Endometrium (tissue), 2 donors: ENCODE data around the gene SPTBN1.

ENCODE experiments used
- FAIRE-seq: peaks from 2 replicates; lab custom pipeline; 2012; peaks lifted over from hg19 to GRCh38; lab: Jason Lieb, UNC
- donor health status: control.
- donor health status: control.

Gene SPTBN1

GRCh38 chr2:54590216-54591120 lies 134.3 kb downstream of the SPTBN1 start:
- FAIRE-seq = no peak

- FAIRE-seq = no peak
Measured at GRCh38 chr2:54591551-54591950, 135.4 kb downstream of the SPTBN1 start.

GRCh38 chr2:54593249-54593648 lies 137.1 kb downstream of the SPTBN1 start:
- no peak for FAIRE-seq

- no peak for FAIRE-seq
Measured at GRCh38 chr2:54594048-54594447, 137.9 kb downstream of the SPTBN1 start.

GRCh38 chr2:54595161-54595803 lies 139.2 kb downstream of the SPTBN1 start:
- no peak for FAIRE-seq

- FAIRE-seq = no peak
Measured at GRCh38 chr2:54595999-54596902, 140.1 kb downstream of the SPTBN1 start.

GRCh38 chr2:54597153-54597848 lies 141.2 kb downstream of the SPTBN1 start:
- FAIRE-seq = no peak

GRCh38 chr2:54598347-54599325 lies 142.5 kb downstream of the SPTBN1 start:
- no peak for FAIRE-seq

GRCh38 chr2:54599326-54599710 lies 143.2 kb downstream of the SPTBN1 start:
- FAIRE-seq = no peak

GRCh38 chr2:54599914-54600313 lies 143.8 kb downstream of the SPTBN1 start:
- no peak for FAIRE-seq

GRCh38 chr2:54601339-54601738 lies 145.2 kb downstream of the SPTBN1 start:
- no peak for FAIRE-seq

GRCh38 chr2:54602736-54603322 lies 146.7 kb downstream of the SPTBN1 start:
- no peak for FAIRE-seq

GRCh38 chr2:54603357-54603756 lies 147.2 kb downstream of the SPTBN1 start:
- no peak for FAIRE-seq

- FAIRE-seq = no peak
Measured at GRCh38 chr2:54603796-54604195, 147.7 kb downstream of the SPTBN1 start.

- FAIRE-seq = no peak
Measured at GRCh38 chr2:54604871-54605270, 148.7 kb downstream of the SPTBN1 start.

GRCh38 chr2:54605836-54606235 lies 149.7 kb downstream of the SPTBN1 start:
- no peak for FAIRE-seq

GRCh38 chr2:54606393-54606958 lies 150.3 kb downstream of the SPTBN1 start:
- no peak for FAIRE-seq

- no peak for FAIRE-seq
Measured at GRCh38 chr2:54608224-54608623, 152.1 kb downstream of the SPTBN1 start.

- no peak for FAIRE-seq
Measured at GRCh38 chr2:54609241-54609640, 153.1 kb downstream of the SPTBN1 start.

GRCh38 chr2:54609647-54610046 lies 153.5 kb downstream of the SPTBN1 start:
- FAIRE-seq = no peak
